Esophagus squamous epithelium (tissue), 4 donors: Measurements from ENCODE around the gene HPCAL4.

ENCODE experiments used
- POLR2A ChIP-seq, 4 donors: fragments of 450-650 bp; IDR thresholded peaks; one replicate each; pipeline ENCODE4 v1.6.1; 2017; ENCODE audit warnings: antibody characterized with exemption in 4 of 4, mild to moderate bottlenecking in 4 of 4, moderate library complexity in 3 of 4
- TF ChIP-seq, protein P1 (sequence below), 6 experiments: fragments of 450-650 bp in 4 of 6; fragments of 200-600 bp in 2 of 6; sonication (generic) in 2 of 6; IDR thresholded peaks; one replicate each; pipeline ENCODE4 v1.5.1; 2016 to 2019; ENCODE audit warnings: antibody characterized with exemption in 6 of 6, mild to moderate bottlenecking in 4 of 6, moderate library complexity in 4 of 6

DNA sequence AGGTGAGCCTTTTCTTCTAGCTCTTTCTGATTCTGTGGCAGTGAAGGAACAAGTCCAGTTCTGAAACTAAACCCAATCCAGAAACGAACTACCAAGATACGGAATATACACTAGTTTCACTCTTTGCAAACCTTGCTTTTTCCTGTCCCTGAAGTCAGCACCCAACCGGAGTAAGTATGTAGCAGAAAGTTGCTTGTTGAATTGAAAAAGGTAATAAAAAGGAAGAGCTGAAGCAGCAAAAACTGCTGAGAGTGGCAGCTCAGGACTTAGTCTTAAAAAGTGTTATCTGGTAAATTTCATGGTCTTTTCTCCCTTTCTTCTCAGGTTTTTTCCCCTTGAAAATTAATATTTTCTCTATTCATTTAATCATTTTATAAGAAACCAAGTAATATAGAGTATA is 9.9 kb downstream of the HPCAL4 start:
- TF ChIP-seq, protein P1, sequence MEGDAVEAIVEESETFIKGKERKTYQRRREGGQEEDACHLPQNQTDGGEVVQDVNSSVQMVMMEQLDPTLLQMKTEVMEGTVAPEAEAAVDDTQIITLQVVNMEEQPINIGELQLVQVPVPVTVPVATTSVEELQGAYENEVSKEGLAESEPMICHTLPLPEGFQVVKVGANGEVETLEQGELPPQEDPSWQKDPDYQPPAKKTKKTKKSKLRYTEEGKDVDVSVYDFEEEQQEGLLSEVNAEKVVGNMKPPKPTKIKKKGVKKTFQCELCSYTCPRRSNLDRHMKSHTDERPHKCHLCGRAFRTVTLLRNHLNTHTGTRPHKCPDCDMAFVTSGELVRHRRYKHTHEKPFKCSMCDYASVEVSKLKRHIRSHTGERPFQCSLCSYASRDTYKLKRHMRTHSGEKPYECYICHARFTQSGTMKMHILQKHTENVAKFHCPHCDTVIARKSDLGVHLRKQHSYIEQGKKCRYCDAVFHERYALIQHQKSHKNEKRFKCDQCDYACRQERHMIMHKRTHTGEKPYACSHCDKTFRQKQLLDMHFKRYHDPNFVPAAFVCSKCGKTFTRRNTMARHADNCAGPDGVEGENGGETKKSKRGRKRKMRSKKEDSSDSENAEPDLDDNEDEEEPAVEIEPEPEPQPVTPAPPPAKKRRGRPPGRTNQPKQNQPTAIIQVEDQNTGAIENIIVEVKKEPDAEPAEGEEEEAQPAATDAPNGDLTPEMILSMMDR (IDR thresholded peaks at IDR 0.05): no peak
- TF ChIP-seq POLR2A (IDR thresholded peaks at IDR 0.05): no peak
